ENCODE measurements around the gene TP53BP1. TPM values are rescaled to one million over a fixed set of nuclear protein-coding genes. Genes with fewer than 3 reads are reported as not detected.

TP53BP1 gene
- total and polyA plus RNA-seq, 5 experiments from 2014 or later, result 6.5 to 37.7 (median 8.5) TPM

DNA sequence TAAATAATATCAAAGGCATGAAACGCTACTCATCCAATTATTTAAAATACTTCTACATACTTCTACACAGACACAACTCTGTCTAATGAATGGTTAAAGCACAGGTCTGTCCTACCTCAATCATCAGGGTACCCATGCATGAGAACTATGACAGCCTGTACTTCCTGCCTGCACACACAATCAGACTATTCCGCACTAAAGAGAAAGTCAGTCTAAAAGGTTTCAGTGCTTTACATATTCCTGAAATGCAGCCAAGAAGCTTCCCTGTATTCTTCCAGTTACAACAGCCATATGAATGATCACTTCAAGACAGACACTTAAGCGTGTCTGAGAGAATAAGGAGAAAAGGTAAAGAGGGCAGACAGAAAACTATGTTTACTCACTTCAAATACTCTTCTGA, 63.3 kb downstream of the TP53BP1 start:
- H3K9me3 Mint-ChIP-seq, result no peaks in the 10 kb centered on the region
- peaks cover 0 to 3% (median 0%) of the 10 kb centered on the region in 4 donors for H3K4me1 Mint-ChIP-seq
- H3K27ac Mint-ChIP-seq, result peak overlapping the region in 1 of 10 donors; percentile 20
- no peak overlapping the region for H3K4me3 Mint-ChIP-seq
- POLR2A ChIA-PET, result no interaction called here
- H3K27me3 Mint-ChIP-seq, result no peaks in the 10 kb centered on the region
- H3K36me3 Mint-ChIP-seq, result peaks cover 7 to 78% (median 18%) of the 10 kb centered on the region in 3 donors
- DNase-seq, result no peak
- ATAC-seq, result no peak

DNA sequence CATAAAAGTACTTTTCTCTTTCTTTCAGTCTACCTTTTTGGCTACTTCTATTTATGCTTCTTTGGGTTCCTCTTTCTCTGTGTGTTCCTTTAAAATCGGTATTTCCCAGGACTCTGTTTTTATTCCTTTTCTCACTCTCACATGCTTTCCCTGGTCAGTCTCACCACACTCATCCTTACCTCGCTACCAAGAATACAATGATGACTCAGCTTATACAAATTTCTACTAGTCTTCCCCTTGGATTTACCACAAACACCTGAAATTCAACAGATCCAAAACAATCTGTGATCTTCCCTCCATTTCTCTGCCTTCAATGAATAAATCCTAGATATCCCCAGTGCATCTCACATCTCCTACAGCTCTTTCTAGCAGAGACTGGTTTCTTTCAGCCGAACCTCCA, 69.2 kb downstream of the TP53BP1 start:
- Mint-ChIP-seq H3K27ac (peak overlapping the region in 2 of 10 donors; percentile 58 to 82), H3K4me1 (peaks cover 7 to 11% (median 10%) of the 10 kb centered on the region in 4 donors), H3K9me3 (no peaks in the 10 kb centered on the region), H3K27me3 (no peaks in the 10 kb centered on the region), H3K36me3 (peaks cover 7 to 79% (median 26%) of the 10 kb centered on the region in 3 donors), H3K4me3 (no peak overlapping the region)
- POLR2A ChIA-PET, result no interaction called here
- DNase-seq (no peak), ATAC-seq (no peak)

DNA sequence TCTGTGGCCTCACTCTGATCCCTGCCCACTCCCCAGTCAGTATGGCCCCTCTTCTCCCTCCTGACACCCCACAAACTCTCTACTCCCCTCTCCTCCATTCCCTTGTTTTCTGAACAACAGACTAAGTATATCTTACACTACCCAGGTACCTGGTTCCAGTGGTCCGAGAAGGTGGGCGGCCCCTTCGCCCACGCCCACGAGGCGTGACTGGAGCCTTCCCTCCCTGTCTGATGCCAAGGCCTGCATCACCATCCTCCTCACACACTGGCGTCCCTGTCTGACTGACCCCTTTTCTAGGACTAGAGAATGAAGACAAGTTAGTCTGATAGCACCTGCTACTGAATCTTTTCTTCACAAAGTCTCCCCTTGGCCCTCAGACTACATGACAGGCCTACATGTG, 72.1 kb downstream of the TP53BP1 start:
- Mint-ChIP-seq H3K4me3 (no peak overlapping the region), H3K27ac (peak overlapping the region in 5 of 10 donors; percentile 11 to 75 (median 60)), H3K9me3 (no peaks in the 10 kb centered on the region), H3K27me3 (no peaks in the 10 kb centered on the region), H3K4me1 (peaks cover 7 to 12% (median 11%) of the 10 kb centered on the region in 4 donors), H3K36me3 (peaks cover 0 to 71% (median 19%) of the 10 kb centered on the region in 3 donors)
- POLR2A ChIA-PET, result no interaction called here
- DNase-seq (no peak), ATAC-seq (no peak)

DNA sequence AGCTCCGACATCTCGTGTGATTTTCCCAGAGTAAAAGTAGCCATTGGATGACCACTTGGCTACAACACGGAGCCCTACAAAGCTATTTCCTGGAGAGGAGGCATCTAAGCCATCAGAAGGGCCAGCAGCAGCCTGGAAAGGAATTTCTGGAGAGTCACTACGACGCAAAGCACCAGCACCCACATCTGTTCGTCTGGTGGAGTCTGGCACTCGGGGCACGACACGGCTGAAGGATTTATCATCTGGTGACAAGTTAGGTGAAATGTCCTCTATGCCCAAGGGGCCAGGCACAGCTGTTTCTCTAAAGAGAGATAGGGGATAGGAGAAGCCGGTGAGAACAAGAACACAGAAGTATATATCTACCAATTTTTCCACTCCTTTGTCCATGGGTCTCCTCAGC, 72.5 kb downstream of the TP53BP1 start:
- Mint-ChIP-seq H3K27me3 (no peaks in the 10 kb centered on the region), H3K36me3 (peaks cover 0 to 76% (median 21%) of the 10 kb centered on the region in 3 donors), H3K4me3 (no peak overlapping the region), H3K9me3 (no peaks in the 10 kb centered on the region), H3K27ac (peak overlapping the region in 2 of 10 donors; percentile 60 to 68), H3K4me1 (peaks cover 7 to 12% (median 11%) of the 10 kb centered on the region in 4 donors)
- DNase-seq, result no peak
- ATAC-seq, result no peak
- POLR2A ChIA-PET, result no interaction called here

DNA sequence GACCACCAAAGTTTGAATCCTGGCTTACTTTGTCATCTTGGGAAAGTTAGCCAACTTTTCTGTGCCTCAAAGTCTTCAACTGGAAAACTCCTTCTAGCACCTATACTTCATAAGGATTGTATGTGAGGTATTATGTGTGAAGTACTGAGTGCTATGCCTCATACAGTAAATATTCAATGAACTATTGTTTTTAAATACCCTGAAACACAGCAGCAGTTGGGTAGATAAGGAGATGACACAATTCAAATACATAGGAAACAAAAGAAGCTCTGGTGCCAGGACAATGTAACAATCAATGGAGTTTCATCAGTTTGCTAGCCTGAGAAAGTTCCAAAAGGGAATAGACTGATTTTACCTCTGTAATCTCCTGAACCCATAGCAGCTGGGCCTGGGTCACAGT, 78.8 kb downstream of the TP53BP1 start:
- peaks cover 6 to 77% (median 14%) of the 10 kb centered on the region in 3 donors for H3K36me3 Mint-ChIP-seq
- H3K4me3 Mint-ChIP-seq, result no peak overlapping the region
- H3K27me3 Mint-ChIP-seq, result no peaks in the 10 kb centered on the region
- no peak overlapping the region for H3K27ac Mint-ChIP-seq
- ATAC-seq (no peak), DNase-seq (no peak)
- no peaks in the 10 kb centered on the region for H3K9me3 Mint-ChIP-seq
- peaks cover 0 to 7% (median 1%) of the 10 kb centered on the region in 4 donors for H3K4me1 Mint-ChIP-seq
- POLR2A ChIA-PET, result no interaction called here

DNA sequence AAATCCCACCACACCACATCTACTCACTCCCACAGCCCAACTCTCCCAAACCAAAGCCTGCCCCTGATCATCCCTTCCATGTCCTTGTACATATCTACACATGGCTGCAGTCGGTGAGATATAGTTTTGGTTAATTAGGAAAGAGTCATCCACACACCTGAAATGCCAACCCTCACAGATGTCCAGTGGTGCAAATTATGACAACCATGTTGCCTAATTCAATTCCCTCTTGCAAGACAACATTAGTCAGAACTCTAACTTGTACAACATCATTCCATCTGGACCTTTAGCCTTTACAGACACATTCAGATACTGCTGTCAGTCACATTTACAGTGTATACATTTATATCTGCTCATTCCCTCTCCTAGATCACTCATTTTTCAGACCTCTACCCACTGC, 80.9 kb downstream of the TP53BP1 start:
- Mint-ChIP-seq H3K36me3 (peaks cover 6 to 88% (median 21%) of the 10 kb centered on the region in 3 donors), H3K4me1 (peaks cover 0 to 5% (median 1%) of the 10 kb centered on the region in 4 donors), H3K27me3 (no peaks in the 10 kb centered on the region), H3K4me3 (no peak overlapping the region), H3K27ac (peak overlapping the region in 7 of 10 donors; percentile 8 to 81 (median 55)), H3K9me3 (no peaks in the 10 kb centered on the region)
- POLR2A ChIA-PET, result no interaction called here
- no peak for ATAC-seq
- no peak for DNase-seq

DNA sequence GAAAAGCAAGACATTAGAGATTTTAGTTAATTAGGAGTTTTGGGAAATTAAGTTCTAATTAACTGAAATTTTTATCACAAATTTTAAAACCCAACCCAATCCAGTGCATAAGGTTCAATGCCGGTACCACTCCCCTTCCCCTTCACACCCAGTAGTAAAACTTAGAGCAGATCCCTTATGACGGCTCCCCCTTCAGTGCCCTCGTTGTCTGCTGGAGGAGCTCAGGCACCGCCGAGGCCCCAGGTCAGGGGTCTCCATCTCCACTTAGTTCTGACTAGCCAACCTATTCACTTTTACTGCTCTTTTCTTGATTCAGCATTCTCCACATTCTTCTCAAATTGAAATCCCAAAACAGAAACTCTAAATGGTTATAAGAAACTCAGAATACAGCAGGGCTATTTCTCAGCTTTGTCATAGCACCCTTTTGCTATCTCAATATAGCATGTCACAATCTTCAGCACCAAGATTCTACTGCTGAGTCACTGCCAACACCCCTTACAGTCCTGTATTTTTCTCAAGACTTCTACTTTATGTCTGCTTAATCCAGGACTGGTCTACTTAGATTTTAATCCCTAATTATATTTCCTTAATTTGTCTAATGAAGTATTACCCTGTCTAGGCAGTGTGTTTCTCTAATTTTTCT, 82.3 kb downstream of the TP53BP1 start:
- H3K27me3 Mint-ChIP-seq, result no peaks in the 10 kb centered on the region
- ATAC-seq (no peak), DNase-seq (no peak)
- peaks cover 6 to 93% (median 25%) of the 10 kb centered on the region in 3 donors for H3K36me3 Mint-ChIP-seq
- no peak overlapping the region for H3K4me3 Mint-ChIP-seq
- POLR2A ChIA-PET, result no interaction called here
- peak overlapping the region in 8 of 10 donors; percentile 7 to 73 (median 44) for H3K27ac Mint-ChIP-seq
- H3K4me1 Mint-ChIP-seq, result peaks cover 0 to 5% (median 1%) of the 10 kb centered on the region in 4 donors
- H3K9me3 Mint-ChIP-seq, result no peaks in the 10 kb centered on the region

DNA sequence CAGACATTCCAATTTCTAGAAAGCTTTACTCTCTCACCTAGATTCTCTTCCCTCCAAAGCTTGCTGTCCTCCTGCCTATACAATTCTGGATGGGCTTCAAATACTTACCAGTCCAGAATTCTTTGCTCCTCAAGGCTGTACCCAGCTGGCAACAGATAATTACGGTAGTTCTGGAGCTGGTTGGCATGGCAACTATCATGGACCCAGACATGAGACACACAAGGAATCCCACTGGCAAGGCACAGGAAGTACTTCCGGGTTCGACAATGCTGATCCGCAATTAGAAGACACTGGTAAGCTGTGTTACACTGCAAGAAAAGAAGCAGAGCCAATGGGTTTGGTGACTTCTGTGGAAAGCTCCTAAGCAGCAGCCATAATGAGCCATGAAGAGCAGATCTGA, 84.2 kb downstream of the TP53BP1 start:
- Mint-ChIP-seq H3K36me3 (peaks cover 6 to 94% (median 28%) of the 10 kb centered on the region in 3 donors), H3K27me3 (no peaks in the 10 kb centered on the region), H3K27ac (peak overlapping the region in 7 of 10 donors; percentile 15 to 75 (median 40)), H3K4me3 (no peak overlapping the region), H3K9me3 (no peaks in the 10 kb centered on the region), H3K4me1 (peaks cover 0 to 7% (median 1%) of the 10 kb centered on the region in 4 donors)
- no peak for DNase-seq
- POLR2A ChIA-PET, result no interaction called here
- ATAC-seq, result no peak

DNA sequence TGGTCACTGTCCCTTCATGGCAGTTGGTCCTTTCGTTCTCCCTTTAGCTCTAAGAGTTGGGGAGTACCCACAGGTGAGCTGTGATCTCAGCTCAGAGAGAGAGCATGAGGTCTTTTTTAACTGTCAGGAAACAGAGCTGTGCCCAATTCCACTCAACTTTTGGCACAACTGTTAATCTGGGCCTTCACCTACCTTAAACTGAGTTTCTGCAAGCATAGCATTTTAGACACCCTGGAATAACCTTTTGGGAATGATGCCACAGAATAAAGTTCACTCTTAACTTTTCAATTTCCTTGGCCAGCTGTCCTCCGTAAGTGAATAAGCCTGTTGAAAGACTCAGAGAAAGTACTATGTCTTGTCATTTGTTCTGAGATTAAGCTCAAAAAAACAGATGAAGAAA, 86.1 kb downstream of the TP53BP1 start:
- Mint-ChIP-seq H3K36me3 (peaks cover 0 to 94% (median 24%) of the 10 kb centered on the region in 3 donors), H3K27ac (peak overlapping the region in 2 of 10 donors; percentile 70 to 82), H3K4me1 (peaks cover 0 to 5% (median 0%) of the 10 kb centered on the region in 4 donors), H3K9me3 (no peaks in the 10 kb centered on the region), H3K27me3 (no peaks in the 10 kb centered on the region), H3K4me3 (no peak overlapping the region)
- DNase-seq (no peak), ATAC-seq (no peak)
- POLR2A ChIA-PET, result no interaction called here

DNA sequence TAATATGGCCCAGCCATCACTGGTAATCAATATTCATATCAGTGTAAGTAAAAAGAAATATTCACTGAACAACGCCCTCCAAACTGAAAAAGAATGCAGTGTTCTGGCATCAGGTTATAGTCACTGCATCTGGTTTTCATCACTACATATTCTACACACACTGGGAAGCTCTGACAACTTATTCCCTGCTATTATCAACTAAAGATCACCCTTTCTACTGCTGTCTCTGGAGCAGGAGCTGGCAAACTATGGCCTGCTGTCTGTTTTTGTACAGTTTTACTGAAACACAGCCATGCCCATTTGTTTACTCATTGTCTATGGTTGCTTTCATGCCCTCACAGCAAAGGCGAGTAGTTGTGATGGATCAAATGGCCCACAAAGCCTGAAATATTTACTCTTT, 86.8 kb downstream of the TP53BP1 start:
- Mint-ChIP-seq H3K4me3 (no peak overlapping the region), H3K4me1 (peaks cover 0 to 5% (median 0%) of the 10 kb centered on the region in 4 donors), H3K27ac (peak overlapping the region in 1 of 10 donors; percentile 70), H3K9me3 (no peaks in the 10 kb centered on the region), H3K27me3 (no peaks in the 10 kb centered on the region), H3K36me3 (peaks cover 0 to 95% (median 24%) of the 10 kb centered on the region in 3 donors)
- DNase-seq, result no peak
- ATAC-seq, result no peak
- POLR2A ChIA-PET, result no interaction called here

DNA sequence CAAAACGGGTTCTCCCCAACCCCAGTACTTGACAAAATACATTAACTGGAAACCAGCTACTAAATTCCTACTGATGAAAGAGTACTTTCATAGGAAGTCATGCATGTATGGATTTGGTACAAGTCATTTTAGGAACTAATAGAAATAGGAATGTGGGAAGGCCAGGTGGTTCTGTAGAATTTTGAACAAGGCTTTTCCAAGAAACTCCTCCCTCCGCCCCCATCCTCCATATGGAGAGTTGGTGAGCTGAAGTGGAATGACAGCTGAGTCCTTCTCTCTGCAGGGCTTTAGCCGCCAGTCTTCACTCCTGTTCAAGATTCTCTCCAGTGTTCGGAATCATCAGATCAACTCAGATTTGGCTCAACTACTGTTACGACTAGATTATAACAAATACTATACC, 88.8 kb downstream of the TP53BP1 start:
- peaks cover 0 to 95% (median 25%) of the 10 kb centered on the region in 3 donors for H3K36me3 Mint-ChIP-seq

DNA sequence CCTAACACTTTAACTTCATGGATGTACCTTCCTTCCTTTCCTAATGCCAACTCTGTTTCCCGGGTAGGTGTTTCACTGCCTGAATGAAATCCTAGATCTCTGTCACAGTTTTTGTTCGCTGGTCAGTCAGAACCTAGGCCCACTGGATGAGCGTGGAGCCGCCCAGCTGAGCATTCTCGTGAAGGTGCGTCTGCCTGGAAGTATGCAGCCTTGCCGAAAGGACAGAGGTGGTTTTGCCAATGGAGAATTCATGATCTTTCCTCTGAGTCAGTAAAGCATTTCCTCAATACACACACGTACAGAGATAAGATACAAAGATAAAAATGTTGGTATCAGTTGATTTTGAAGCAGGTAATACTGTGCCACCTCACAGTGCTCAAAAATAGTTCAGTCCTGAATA, 89.3 kb downstream of the TP53BP1 start:
- H3K27ac Mint-ChIP-seq, result peak overlapping the region in 5 of 10 donors; percentile 12 to 66 (median 27)
- peaks cover 0 to 2% (median 0%) of the 10 kb centered on the region in 4 donors for H3K4me1 Mint-ChIP-seq
- no peaks in the 10 kb centered on the region for H3K27me3 Mint-ChIP-seq
- no peak for DNase-seq
- H3K36me3 Mint-ChIP-seq, result peaks cover 0 to 95% (median 28%) of the 10 kb centered on the region in 3 donors
- POLR2A ChIA-PET, result no interaction called here
- H3K4me3 Mint-ChIP-seq, result no peak overlapping the region
- no peaks in the 10 kb centered on the region for H3K9me3 Mint-ChIP-seq
- ATAC-seq, result no peak

More for the DNA sequence above, 88.8 kb downstream of the TP53BP1 start:
- DNase-seq, result no peak
- no peaks in the 10 kb centered on the region for H3K9me3 Mint-ChIP-seq
- peak overlapping the region in 4 of 10 donors; percentile 12 to 81 (median 36) for H3K27ac Mint-ChIP-seq
- no peak overlapping the region for H3K4me3 Mint-ChIP-seq
- ATAC-seq, result no peak
- H3K27me3 Mint-ChIP-seq, result no peaks in the 10 kb centered on the region
- POLR2A ChIA-PET, result no interaction called here
- H3K4me1 Mint-ChIP-seq, result peaks cover 0 to 2% (median 0%) of the 10 kb centered on the region in 4 donors

DNA sequence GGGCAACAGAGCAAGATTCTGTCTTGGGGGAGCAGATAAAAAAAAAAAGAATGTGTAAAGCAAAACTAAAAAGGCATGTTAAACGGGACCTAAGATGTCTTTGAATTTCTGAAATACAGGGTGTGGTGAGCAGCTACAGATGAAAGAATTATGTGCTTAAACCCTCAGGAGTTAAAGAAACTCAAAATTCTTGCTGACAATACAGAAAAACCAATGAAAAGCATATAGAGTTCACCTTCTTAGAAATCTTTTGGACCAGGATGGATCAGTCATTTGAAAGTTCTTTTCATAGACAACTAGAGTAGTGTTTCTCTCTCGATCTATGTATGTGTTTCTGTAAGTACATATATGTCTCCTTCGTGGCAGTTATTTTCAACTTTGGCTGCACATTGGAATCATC, 90.7 kb downstream of the TP53BP1 start:
- no peak for ATAC-seq
- H3K27me3 Mint-ChIP-seq, result no peaks in the 10 kb centered on the region
- H3K4me3 Mint-ChIP-seq, result no peak overlapping the region
- H3K36me3 Mint-ChIP-seq, result peaks cover 0 to 95% (median 28%) of the 10 kb centered on the region in 3 donors
- peaks cover 0 to 2% (median 0%) of the 10 kb centered on the region in 4 donors for H3K4me1 Mint-ChIP-seq
- POLR2A ChIA-PET, result no interaction called here
- DNase-seq, result no peak
- peak overlapping the region in 4 of 10 donors; percentile 24 to 52 (median 26) for H3K27ac Mint-ChIP-seq
- no peaks in the 10 kb centered on the region for H3K9me3 Mint-ChIP-seq
